GM12891 (cell line): ENCODE results near the gene CRY2.

Experiments used
- PAX5 ChIP-seq: IDR thresholded peaks from 2 replicates; pipeline ENCODE4 v1.6.1; 2011; ENCODE audit warnings: low read length, moderate library complexity, mild to moderate bottlenecking; ENCODE audit not compliant: insufficient read depth, severe bottlenecking
- POLR2A ChIP-seq: IDR thresholded peaks from 2 replicates; pipeline ENCODE4 v1.6.1; 2011; ENCODE audit warnings: low read depth, low read length, control low read depth
- POLR2AphosphoS5 ChIP-seq: IDR thresholded peaks from 2 replicates; pipeline ENCODE4 v1.6.1; 2011; ENCODE audit warnings: low read depth, low read length, control low read depth
- SPI1 ChIP-seq: IDR thresholded peaks from 2 replicates; pipeline ENCODE4 v1.6.1; 2011; ENCODE audit warnings: low read depth, low read length, control low read depth
- TAF1 ChIP-seq: IDR thresholded peaks from 2 replicates; pipeline ENCODE4 v1.6.1; 2011; ENCODE audit warnings: low read depth, low read length, control low read depth

DNA sequence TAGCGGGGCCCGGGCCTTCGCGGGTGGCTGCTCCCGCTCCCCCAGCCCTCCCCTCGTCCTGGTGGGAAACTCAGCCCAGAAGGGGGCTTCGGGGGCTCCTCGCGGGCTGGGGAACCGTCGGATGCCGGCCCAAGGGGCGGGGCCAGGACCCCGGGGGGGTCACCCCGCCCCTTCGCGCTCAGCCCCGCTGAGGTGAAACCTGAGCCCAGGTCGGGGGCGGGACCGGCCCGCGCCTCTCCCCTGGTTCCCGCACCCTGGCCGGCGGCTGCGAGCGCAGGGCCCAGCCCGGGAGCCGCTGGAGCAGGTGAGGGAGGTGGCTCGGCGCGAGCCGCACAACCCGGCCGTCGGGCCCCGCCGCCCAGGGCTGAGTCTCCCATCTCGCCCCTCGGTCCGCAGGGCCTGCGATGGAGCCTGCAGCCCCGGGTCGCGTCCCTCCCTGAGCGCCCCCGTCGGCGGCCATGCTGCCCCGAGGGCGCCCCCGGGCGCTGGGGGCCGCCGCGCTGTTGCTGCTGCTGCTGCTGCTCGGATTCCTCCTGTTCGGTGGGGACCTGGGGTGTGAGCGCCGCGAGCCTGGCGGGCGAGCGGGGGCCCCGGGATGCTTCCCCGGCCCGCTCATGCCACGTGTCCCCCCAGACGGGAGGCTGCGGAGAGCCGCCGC is 75.3 kb downstream of the CRY2 start, which contains the start of gene LARGE2:
- TF ChIP-seq TAF1 = no peak
- no peak for TF ChIP-seq POLR2A
- no peak for TF ChIP-seq SPI1
- no peak for TF ChIP-seq POLR2AphosphoS5
- TF ChIP-seq PAX5 = no peak
